ENCODE measurements around the gene POMC. TPM values are rescaled to one million over a fixed set of nuclear protein-coding genes. Genes with fewer than 3 reads are reported as not detected.
"Not testable (repeated sequence)": the region's sequence is repeated elsewhere in the genome, so short reads cannot be mapped to it uniquely, and the experiment has no call there.

Gene POMC
- 3.5 TPM for polyA plus RNA-seq (2013)

- Histone ChIP-seq H3K27ac (ENCODE audit: insufficient read depth in 1 of 2, low read depth in 1 of 2, low read length in 2 of 2, poor library complexity in 1 of 2, severe bottlenecking in 2 of 2) (no peak within 1 kb of the TSS), H3K9me3 (ENCODE audit: control extremely low read depth in 1 of 5, control insufficient read depth in 4 of 5, insufficient read depth in 2 of 5, low read depth in 1 of 5, low read length in 4 of 5) (peaks cover 0 to 2% (median 0%) of the 10 kb centered on the region in 5 experiments), H3K36me3 (ENCODE audit: control insufficient read depth in 4 of 4, insufficient read depth in 4 of 4, low read length in 3 of 4) (no peaks in the 10 kb centered on the region), H3K27me3 (replicated peaks in 2 of 5; ENCODE audit: control insufficient read depth in 4 of 5, insufficient read depth in 5 of 5, low read length in 4 of 5) (peaks cover 18 to 56% (median 31%) of the 10 kb centered on the region in 5 experiments), H3K4me3 (ENCODE audit: control insufficient read depth in 1 of 7, extremely low read depth in 1 of 7, insufficient read depth in 4 of 7, low read depth in 2 of 7, low read length in 6 of 7) (peak within 1 kb of the TSS; percentile 36 to 73 (median 59)), H3K4me1 (ENCODE audit: control extremely low read depth in 1 of 4, control insufficient read depth in 4 of 4, insufficient read depth in 4 of 4, low read length in 3 of 4) (peaks cover 0 to 17% (median 9%) of the 10 kb centered on the region in 4 experiments)
- ChIA-PET POLR2A (interaction anchor here (0.6 kb wide), 1 partner anchor 337 kb away, joined by 3 read pairs; no protein-coding TSS in a partner anchor), CTCF (interaction anchor here (1.1 to 8.3 kb wide), 4 partner anchors 13 to 746 kb away, joined by 3 to 44 read pairs (median 10); no protein-coding TSS in a partner anchor)
- DNase-seq: peak in 2 of 3 donors; percentile 50 to 65
- WGBS (ENCODE audit: insufficient coverage): 4% methylated on average over 71 of the region's 75 CpGs
These were observed at the start of gene POMC for GRCh38 chr2:25168256-25169072. TSS of gene POMC (minus strand) at chr2:25168580. CDS start at chr2:25164772, 3,808 bp downstream.

- CTCF ChIA-PET: interaction anchor here (0.9 to 1.7 kb wide), 5 partner anchors 10 to 356 kb away, joined by 3 to 5 read pairs (median 4); no protein-coding TSS in a partner anchor
- Histone ChIP-seq H3K4me3 (ENCODE audit: control insufficient read depth in 1 of 7, extremely low read depth in 1 of 7, insufficient read depth in 4 of 7, low read depth in 2 of 7, low read length in 6 of 7) (no peak overlapping the region), H3K27me3 (replicated peaks in 2 of 5; ENCODE audit: control insufficient read depth in 4 of 5, insufficient read depth in 5 of 5, low read length in 4 of 5) (no peaks in the 10 kb centered on the region), H3K4me1 (ENCODE audit: control extremely low read depth in 1 of 4, control insufficient read depth in 4 of 4, insufficient read depth in 4 of 4, low read length in 3 of 4) (peaks cover 0 to 24% (median 20%) of the 10 kb centered on the region in 4 experiments), H3K36me3 (ENCODE audit: control insufficient read depth in 4 of 4, insufficient read depth in 4 of 4, low read length in 3 of 4) (no peaks in the 10 kb centered on the region), H3K27ac (ENCODE audit: insufficient read depth in 1 of 2, low read depth in 1 of 2, low read length in 2 of 2, poor library complexity in 1 of 2, severe bottlenecking in 2 of 2) (no peak overlapping the region), H3K9me3 (ENCODE audit: control extremely low read depth in 1 of 5, control insufficient read depth in 4 of 5, insufficient read depth in 2 of 5, low read depth in 1 of 5, low read length in 4 of 5) (no peaks in the 10 kb centered on the region)
- WGBS (ENCODE audit: insufficient coverage): 96% methylated on average over 2 of the region's 3 CpGs
- POLR2A ChIA-PET: no interaction called here
- DNase-seq: peak in 2 of 3 donors; percentile 50 to 60
These were observed 49.7 kb upstream of the POMC start for GRCh38 chr2:25218100-25218499.

GRCh38 chr2:25215948-25216679 lies 47.7 kb upstream of the POMC start:
- 5% methylated on average over 32 of the region's 71 CpGs for WGBS (ENCODE audit: insufficient coverage)
- Histone ChIP-seq H3K27ac (ENCODE audit: insufficient read depth in 1 of 2, low read depth in 1 of 2, low read length in 2 of 2, poor library complexity in 1 of 2, severe bottlenecking in 2 of 2) (no peak overlapping the region), H3K9me3 (ENCODE audit: control extremely low read depth in 1 of 5, control insufficient read depth in 4 of 5, insufficient read depth in 2 of 5, low read depth in 1 of 5, low read length in 4 of 5) (no peaks in the 10 kb centered on the region), H3K27me3 (replicated peaks in 2 of 5; ENCODE audit: control insufficient read depth in 4 of 5, insufficient read depth in 5 of 5, low read length in 4 of 5) (no peaks in the 10 kb centered on the region), H3K4me1 (ENCODE audit: control extremely low read depth in 1 of 4, control insufficient read depth in 4 of 4, insufficient read depth in 4 of 4, low read length in 3 of 4) (peaks cover 0 to 25% (median 22%) of the 10 kb centered on the region in 4 experiments), H3K36me3 (ENCODE audit: control insufficient read depth in 4 of 4, insufficient read depth in 4 of 4, low read length in 3 of 4) (no peaks in the 10 kb centered on the region), H3K4me3 (ENCODE audit: control insufficient read depth in 1 of 7, extremely low read depth in 1 of 7, insufficient read depth in 4 of 7, low read depth in 2 of 7, low read length in 6 of 7) (peak overlapping the region; percentile 28 to 80 (median 46))
- POLR2A ChIA-PET: interaction anchor here (0.6 to 1.7 kb wide), 6 partner anchors 10 to 60 kb away, joined by 3 to 5 read pairs (median 3); no protein-coding TSS in a partner anchor
- DNase-seq: peak; percentile 83 to 91 (median 88)
- CTCF ChIA-PET: interaction anchor here (1.2 to 13.4 kb wide), 3 partner anchors 9 to 20 kb away, joined by 5 to 105 read pairs (median 7); no protein-coding TSS in a partner anchor

GRCh38 chr2:25215232-25215631 lies 46.9 kb upstream of the POMC start:
- Histone ChIP-seq H3K27ac (ENCODE audit: insufficient read depth in 1 of 2, low read depth in 1 of 2, low read length in 2 of 2, poor library complexity in 1 of 2, severe bottlenecking in 2 of 2) (no peak overlapping the region), H3K27me3 (replicated peaks in 2 of 5; ENCODE audit: control insufficient read depth in 4 of 5, insufficient read depth in 5 of 5, low read length in 4 of 5) (no peaks in the 10 kb centered on the region), H3K4me3 (ENCODE audit: control insufficient read depth in 1 of 7, extremely low read depth in 1 of 7, insufficient read depth in 4 of 7, low read depth in 2 of 7, low read length in 6 of 7) (no peak overlapping the region), H3K36me3 (ENCODE audit: control insufficient read depth in 4 of 4, insufficient read depth in 4 of 4, low read length in 3 of 4) (no peaks in the 10 kb centered on the region), H3K4me1 (ENCODE audit: control extremely low read depth in 1 of 4, control insufficient read depth in 4 of 4, insufficient read depth in 4 of 4, low read length in 3 of 4) (peaks cover 2 to 33% (median 29%) of the 10 kb centered on the region in 4 experiments), H3K9me3 (ENCODE audit: control extremely low read depth in 1 of 5, control insufficient read depth in 4 of 5, insufficient read depth in 2 of 5, low read depth in 1 of 5, low read length in 4 of 5) (no peaks in the 10 kb centered on the region)
- ChIA-PET CTCF (interaction anchor here (1.2 to 13.4 kb wide), 3 partner anchors 9 to 19 kb away, joined by 5 to 105 read pairs (median 7); no protein-coding TSS in a partner anchor), POLR2A (interaction anchor here (0.6 to 1.7 kb wide), 3 partner anchors 27 to 61 kb away, joined by 3 read pairs; no protein-coding TSS in a partner anchor)
- WGBS (ENCODE audit: insufficient coverage): 53% methylated on average over 2 of the region's 5 CpGs
- peak in 2 of 3 donors; percentile 19 to 34 for DNase-seq

DNA sequence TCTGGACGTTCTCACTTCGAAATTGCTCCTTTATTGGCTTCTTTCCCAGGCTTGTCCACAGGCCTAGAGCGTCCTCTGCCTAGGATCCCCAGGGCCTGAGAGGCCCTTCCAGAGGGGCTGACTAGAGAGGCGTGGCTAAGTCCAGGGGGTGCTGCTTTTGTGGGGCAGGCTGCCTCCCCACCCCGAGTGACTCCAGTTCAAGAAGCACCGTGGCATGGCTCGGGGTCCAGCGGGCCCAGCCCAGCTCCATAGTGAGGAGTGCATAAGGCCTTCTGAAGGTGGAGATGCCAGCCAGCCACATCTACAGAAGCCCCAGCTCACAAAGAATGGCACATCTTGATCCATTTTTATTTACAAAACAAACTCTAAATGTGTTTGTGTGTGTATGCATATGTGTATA lies 44.8 kb upstream of the POMC start:
- peaks cover 2 to 47% (median 43%) of the 10 kb centered on the region in 4 experiments for H3K4me1 ChIP-seq (ENCODE audit: control extremely low read depth in 1 of 4, control insufficient read depth in 4 of 4, insufficient read depth in 4 of 4, low read length in 3 of 4)
- POLR2A ChIA-PET: no interaction called here
- CTCF ChIA-PET: interaction anchor here (1.0 to 13.4 kb wide), 4 partner anchors 8 to 16 kb away, joined by 3 to 105 read pairs (median 6); no protein-coding TSS in a partner anchor
- no peaks in the 10 kb centered on the region for H3K27me3 ChIP-seq (replicated peaks in 2 of 5; ENCODE audit: control insufficient read depth in 4 of 5, insufficient read depth in 5 of 5, low read length in 4 of 5)
- H3K36me3 ChIP-seq (ENCODE audit: control insufficient read depth in 4 of 4, insufficient read depth in 4 of 4, low read length in 3 of 4): no peaks in the 10 kb centered on the region
- H3K4me3 ChIP-seq (ENCODE audit: control insufficient read depth in 1 of 7, extremely low read depth in 1 of 7, insufficient read depth in 4 of 7, low read depth in 2 of 7, low read length in 6 of 7): no peak overlapping the region
- no peak for DNase-seq
- 96% methylated on average over 3 of the region's 8 CpGs for WGBS (ENCODE audit: insufficient coverage)
- no peaks in the 10 kb centered on the region for H3K9me3 ChIP-seq (ENCODE audit: control extremely low read depth in 1 of 5, control insufficient read depth in 4 of 5, insufficient read depth in 2 of 5, low read depth in 1 of 5, low read length in 4 of 5)
- no peak overlapping the region for H3K27ac ChIP-seq (ENCODE audit: insufficient read depth in 1 of 2, low read depth in 1 of 2, low read length in 2 of 2, poor library complexity in 1 of 2, severe bottlenecking in 2 of 2)

GRCh38 chr2:25210923-25211322 lies 42.5 kb upstream of the POMC start:
- DNase-seq; H3K4me3 ChIP-seq (ENCODE audit: control insufficient read depth in 1 of 7, extremely low read depth in 1 of 7, insufficient read depth in 4 of 7, low read depth in 2 of 7, low read length in 6 of 7); H3K27me3 ChIP-seq (replicated peaks in 2 of 5; ENCODE audit: control insufficient read depth in 4 of 5, insufficient read depth in 5 of 5, low read length in 4 of 5); H3K36me3 ChIP-seq (ENCODE audit: control insufficient read depth in 4 of 4, insufficient read depth in 4 of 4, low read length in 3 of 4); H3K9me3 ChIP-seq (ENCODE audit: control extremely low read depth in 1 of 5, control insufficient read depth in 4 of 5, insufficient read depth in 2 of 5, low read depth in 1 of 5, low read length in 4 of 5); POLR2A ChIA-PET; H3K27ac ChIP-seq (ENCODE audit: insufficient read depth in 1 of 2, low read depth in 1 of 2, low read length in 2 of 2, poor library complexity in 1 of 2, severe bottlenecking in 2 of 2): not testable (repeated sequence)
- CTCF ChIA-PET: interaction anchor here (0.6 to 13.4 kb wide), 2 partner anchors 16 to 216 kb away, joined by 4 to 105 read pairs; no protein-coding TSS in a partner anchor
- 100% methylated on average over 3 of the region's 6 CpGs for WGBS (ENCODE audit: insufficient coverage)
- H3K4me1 ChIP-seq (ENCODE audit: control extremely low read depth in 1 of 4, control insufficient read depth in 4 of 4, insufficient read depth in 4 of 4, low read length in 3 of 4): peaks cover 4 to 53% (median 45%) of the 10 kb centered on the region in 4 experiments
